Natural killer cell (primary cell): ENCODE results near the gene IL17RD. TPM values are rescaled to one million over a fixed set of nuclear protein-coding genes. Genes with fewer than 3 reads are reported as not detected.

Experiments
- ATAC-seq, 3 donors: fragments of 150-1000 bp in 2 of 3; fragments of 200-7000 bp in 1 of 3; cut with Tn5 transposase; 1 replicate in 1 of 3; 2 replicates in 2 of 3; pipeline ENCODE4 v1.10.0; 2021; ENCODE audit warnings: mild to moderate bottlenecking in 2 of 3, moderate library complexity in 2 of 3
- DNase-seq, 2 donors: peaks; one replicate each; pipeline versions ENCODE4 v3.0.0 to v3.0.0-alpha.2; 2013 to 2021; ENCODE audit warnings: mixed read lengths in 1 of 2
- H3K27ac ChIP-seq: one replicate; pipeline ENCODE4 v1.5.1; 2013; ENCODE audit warnings: mild to moderate bottlenecking, low read length
- H3K27me3 ChIP-seq: one replicate; pipeline ENCODE4 v1.6.1; 2013; ENCODE audit warnings: low read length; ENCODE audit not compliant: control insufficient read depth, insufficient read depth
- H3K36me3 ChIP-seq: one replicate; pipeline ENCODE4 v1.6.1; 2013; ENCODE audit warnings: low read length; ENCODE audit not compliant: control insufficient read depth, insufficient read depth
- H3K4me1 ChIP-seq: one replicate; pipeline ENCODE4 v1.6.1; 2013; ENCODE audit warnings: low read length; ENCODE audit not compliant: control insufficient read depth, insufficient read depth
- H3K4me3 ChIP-seq: one replicate; pipeline ENCODE4 v1.5.1; 2013; ENCODE audit warnings: low read length
- H3K9me3 ChIP-seq: one replicate; pipeline ENCODE4 v1.6.1; 2013; ENCODE audit warnings: low read length; ENCODE audit not compliant: control insufficient read depth, insufficient read depth
- H3K27ac Mint-ChIP-seq, 2 donors: one replicate each; pipeline ENCODE4 v1.8.0; 2022; ENCODE audit warnings: mild to moderate bottlenecking in 2 of 2, mixed read lengths in 2 of 2, moderate library complexity in 1 of 2
- H3K27me3 Mint-ChIP-seq, 2 donors: one replicate each; pipeline ENCODE4 v1.8.0; 2022; ENCODE audit warnings: low read depth in 2 of 2, mixed read lengths in 2 of 2
- H3K36me3 Mint-ChIP-seq: one replicate; pipeline ENCODE4 v1.8.0; 2022; ENCODE audit warnings: mixed read lengths
- H3K4me1 Mint-ChIP-seq, 2 donors: one replicate each; pipeline ENCODE4 v1.8.0; 2022; ENCODE audit warnings: mixed read lengths in 2 of 2
- H3K4me3 Mint-ChIP-seq: one replicate; pipeline ENCODE4 v1.8.0; 2022; ENCODE audit warnings: mild to moderate bottlenecking, moderate library complexity, mixed read lengths
- H3K9me3 Mint-ChIP-seq, 2 donors: one replicate each; pipeline ENCODE4 v1.8.0; 2022; ENCODE audit warnings: mixed read lengths in 2 of 2
- WGBS: methylation state at CpG from one replicate; pipeline ENCODE4 v1.1.7; 2013; ENCODE audit warnings: missing lambda C conversion rate; ENCODE audit not compliant: insufficient coverage; 5-methylcytosine and 5-hydroxymethylcytosine counted together
- intact Hi-C: fragments of 100-400 bp; cut with micrococcal nuclease; formaldehyde crosslinking; loops from one replicate; pipeline ENCODE4 v1.14.2; 2022
- total RNA-seq, 4 donors: library from RNA; stranded (reverse); fragments of 120-200 nt in 1 of 4; gene quantifications; one replicate each; pipeline versions ENCODE4 v1.2.3 to v1.2.4, GENCODE V29; 2013 to 2022
- TF ChIP-seq, protein P1 (sequence below): fragments of 200-600 bp; IDR thresholded peaks from one replicate; pipeline ENCODE4 v1.8.0; 2022; ENCODE audit warnings: antibody characterized with exemption

IL17RD gene
- total RNA-seq, 3 donors from 2014 or later (not counting 1 experiment from before 2014, with no cell fraction given): 0.05 to 0.08 TPM; not detected in 1

DNA sequence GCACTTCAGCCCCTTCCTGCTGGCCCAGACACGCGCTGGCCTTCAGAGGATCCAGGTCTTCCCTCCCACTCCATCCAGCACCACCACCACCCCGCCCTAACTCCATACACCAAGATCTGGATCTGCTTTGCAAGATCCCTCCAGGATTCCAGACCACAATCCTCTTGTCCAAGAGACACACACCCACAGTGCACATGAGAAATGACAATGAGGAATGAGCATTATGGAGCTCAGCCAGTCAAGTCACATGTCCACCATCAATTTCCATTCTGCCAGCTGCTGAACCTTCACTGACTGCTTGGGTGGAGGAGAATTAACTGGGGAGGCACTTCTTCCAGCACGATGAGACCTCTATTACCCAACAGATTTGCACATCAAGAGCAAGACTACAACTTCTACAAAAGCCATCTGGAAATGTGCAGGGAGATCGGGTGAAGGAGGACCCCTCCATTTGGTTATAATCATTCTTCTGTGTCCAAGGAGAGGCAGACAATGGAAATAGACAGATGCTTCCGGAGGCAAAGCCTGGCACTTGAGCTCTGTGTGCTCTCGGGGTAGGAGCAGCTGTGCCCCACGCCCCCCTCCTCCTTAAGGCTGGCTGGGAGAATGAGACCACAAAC lies 117.0 kb downstream of the IL17RD start:
- DNase-seq: no peak
- Histone ChIP-seq H3K36me3 (no peaks in the 10 kb centered on the region), H3K27me3 (no peaks in the 10 kb centered on the region), H3K4me3 (no peak overlapping the region), H3K9me3 (no peaks in the 10 kb centered on the region), H3K4me1 (no peaks in the 10 kb centered on the region), H3K27ac (no peak overlapping the region)
- Mint-ChIP-seq H3K4me1 (no peaks in the 10 kb centered on the region), H3K27me3 (peaks cover 0 to 20% of the 10 kb centered on the region in 2 donors), H3K27ac (no peak overlapping the region), H3K4me3 (no peak overlapping the region), H3K36me3 (no peaks in the 10 kb centered on the region), H3K9me3 (no peaks in the 10 kb centered on the region)
- intact Hi-C loops: no loop called here
- TF ChIP-seq, protein P1, sequence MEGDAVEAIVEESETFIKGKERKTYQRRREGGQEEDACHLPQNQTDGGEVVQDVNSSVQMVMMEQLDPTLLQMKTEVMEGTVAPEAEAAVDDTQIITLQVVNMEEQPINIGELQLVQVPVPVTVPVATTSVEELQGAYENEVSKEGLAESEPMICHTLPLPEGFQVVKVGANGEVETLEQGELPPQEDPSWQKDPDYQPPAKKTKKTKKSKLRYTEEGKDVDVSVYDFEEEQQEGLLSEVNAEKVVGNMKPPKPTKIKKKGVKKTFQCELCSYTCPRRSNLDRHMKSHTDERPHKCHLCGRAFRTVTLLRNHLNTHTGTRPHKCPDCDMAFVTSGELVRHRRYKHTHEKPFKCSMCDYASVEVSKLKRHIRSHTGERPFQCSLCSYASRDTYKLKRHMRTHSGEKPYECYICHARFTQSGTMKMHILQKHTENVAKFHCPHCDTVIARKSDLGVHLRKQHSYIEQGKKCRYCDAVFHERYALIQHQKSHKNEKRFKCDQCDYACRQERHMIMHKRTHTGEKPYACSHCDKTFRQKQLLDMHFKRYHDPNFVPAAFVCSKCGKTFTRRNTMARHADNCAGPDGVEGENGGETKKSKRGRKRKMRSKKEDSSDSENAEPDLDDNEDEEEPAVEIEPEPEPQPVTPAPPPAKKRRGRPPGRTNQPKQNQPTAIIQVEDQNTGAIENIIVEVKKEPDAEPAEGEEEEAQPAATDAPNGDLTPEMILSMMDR: no peak
- WGBS: 54% methylated on average over 7 of the region's 8 CpGs
- no peak for ATAC-seq

DNA sequence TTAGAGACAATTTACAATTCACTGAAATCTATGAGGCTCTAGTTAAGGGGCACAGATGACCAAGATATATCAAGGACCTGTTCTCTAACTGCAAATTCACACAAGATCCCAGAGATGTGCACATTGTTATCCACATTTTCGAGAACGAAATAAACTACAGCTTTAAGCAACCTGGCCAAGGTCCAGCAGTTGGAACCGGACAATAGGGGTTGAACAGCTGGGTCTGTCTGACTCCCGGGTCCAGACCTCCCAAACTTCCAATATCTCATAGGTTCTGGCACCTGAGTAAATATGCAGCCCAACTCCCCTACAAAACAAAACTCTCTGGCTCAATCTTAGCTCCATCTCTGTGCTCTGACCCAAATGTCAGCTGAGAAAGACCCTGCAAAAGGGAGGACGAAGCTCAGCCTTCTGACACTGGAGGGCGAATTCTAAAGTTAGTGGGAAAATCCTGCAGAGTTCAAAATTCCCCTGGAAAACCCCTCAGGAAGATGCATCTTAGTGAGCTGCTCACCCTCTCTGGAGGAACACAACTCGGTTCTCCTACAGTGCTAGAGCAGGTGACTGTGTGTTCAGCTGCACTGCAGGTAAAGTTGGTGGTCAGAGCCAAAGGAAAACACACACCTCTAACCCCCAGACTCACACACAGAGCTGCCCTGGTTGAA lies 118.9 kb downstream of the IL17RD start:
- no peaks in the 10 kb centered on the region for H3K9me3 ChIP-seq
- no peak overlapping the region for H3K27ac ChIP-seq
- no peak overlapping the region for H3K4me3 ChIP-seq
- Mint-ChIP-seq H3K4me1 (no peaks in the 10 kb centered on the region), H3K9me3 (no peaks in the 10 kb centered on the region), H3K27me3 (peaks cover 0 to 25% of the 10 kb centered on the region in 2 donors), H3K4me3 (no peak overlapping the region), H3K27ac (no peak overlapping the region), H3K36me3 (no peaks in the 10 kb centered on the region)
- no peak for ATAC-seq
- no peaks in the 10 kb centered on the region for H3K27me3 ChIP-seq
- intact Hi-C loops: no loop called here
- WGBS: 75% methylated on average over 7 of the region's 7 CpGs
- TF ChIP-seq, protein P1: no peak
- H3K36me3 ChIP-seq: no peaks in the 10 kb centered on the region
- H3K4me1 ChIP-seq: no peaks in the 10 kb centered on the region
- no peak for DNase-seq

DNA sequence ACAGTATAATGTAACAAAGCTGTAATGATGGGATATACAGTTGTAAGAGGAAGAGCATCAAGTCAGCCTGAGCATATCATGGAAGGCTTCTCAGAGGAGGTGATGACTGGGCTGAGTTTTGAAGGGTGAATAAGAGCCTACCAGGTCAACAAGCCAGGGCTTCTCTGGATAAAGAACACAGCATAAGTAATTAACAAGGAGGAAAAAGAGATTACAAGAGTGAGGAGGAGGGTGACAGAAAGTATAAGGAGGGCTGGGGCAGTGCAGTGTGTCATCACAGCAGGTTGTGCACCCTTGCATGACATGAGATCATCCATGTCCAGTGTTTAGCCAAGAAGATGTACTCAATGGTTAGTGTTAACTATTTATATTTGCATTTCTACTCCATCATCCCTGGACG lies 121.6 kb downstream of the IL17RD start:
- TF ChIP-seq, protein P1: no peak
- H3K9me3 Mint-ChIP-seq: no peaks in the 10 kb centered on the region

More for the DNA sequence above, 121.6 kb downstream of the IL17RD start:
- Histone ChIP-seq H3K4me1 (no peaks in the 10 kb centered on the region), H3K27me3 (no peaks in the 10 kb centered on the region), H3K4me3 (no peak overlapping the region), H3K9me3 (no peaks in the 10 kb centered on the region), H3K27ac (no peak overlapping the region), H3K36me3 (no peaks in the 10 kb centered on the region)
- no peak overlapping the region for H3K27ac Mint-ChIP-seq
- no peak for ATAC-seq
- H3K4me3 Mint-ChIP-seq: no peak overlapping the region
- intact Hi-C loops: no loop called here
- no peak for DNase-seq
- H3K4me1 Mint-ChIP-seq: no peaks in the 10 kb centered on the region
- H3K27me3 Mint-ChIP-seq: peaks cover 8 to 26% of the 10 kb centered on the region in 2 donors
- H3K36me3 Mint-ChIP-seq: no peaks in the 10 kb centered on the region
- WGBS: no CpG with 5 or more reads among the region's 1 CpG
